HAP-1 (cell line): ENCODE results near the gene KRT9.
"Not testable (repeated sequence)": the region's sequence is repeated elsewhere in the genome, so short reads cannot be mapped to it uniquely, and the experiment has no call there.

Experiments
- DNase-seq, 2 experiments: peaks; one replicate each; pipeline ENCODE4 v3.0.0-alpha.2; 2016 to 2020; ENCODE audit warnings: low spot score in 2 of 2
- H3K27me3 ChIP-seq: fragments of 250-450 bp; sonication (Bioruptor Pico); 2 replicates; pipeline ENCODE4 v1.5.1; 2020; ENCODE audit warnings: low read depth, mild to moderate bottlenecking, moderate library complexity
- H3K36me3 ChIP-seq: fragments of 250-450 bp; sonication (Bioruptor Pico); replicated peaks from 2 replicates; pipeline ENCODE4 v1.5.1; 2020; ENCODE audit warnings: mild to moderate bottlenecking
- H3K4me1 ChIP-seq: fragments of 250-450 bp; sonication (Bioruptor Pico); 2 replicates; pipeline ENCODE4 v1.5.1; 2020; ENCODE audit warnings: mild to moderate bottlenecking
- H3K4me3 ChIP-seq: fragments of 250-450 bp; sonication (Bioruptor Pico); 2 replicates; pipeline ENCODE4 v1.5.1; 2020; ENCODE audit warnings: mild to moderate bottlenecking, moderate library complexity
- H3K9me3 ChIP-seq: fragments of 250-450 bp; sonication (Bioruptor Pico); 2 replicates; pipeline ENCODE4 v1.5.1; 2020; ENCODE audit warnings: mild to moderate bottlenecking, moderate library complexity
- in situ Hi-C: fragments of 300-500 bp; cut with MboI; formaldehyde crosslinking; loops from 3 replicates; pipeline ENCODE4 v1.14.3; 2020; ENCODE audit warnings: low sequenced_read_pairs, inconsistent platforms, mixed read lengths

KRT9 gene

GRCh38 chr17:41578971-41579370 lies 7.1 kb upstream of the KRT9 start:
- Histone ChIP-seq H3K4me3 (no peak overlapping the region), H3K36me3 (no peaks in the 10 kb centered on the region), H3K4me1 (no peaks in the 10 kb centered on the region), H3K9me3 (no peaks in the 10 kb centered on the region), H3K27me3 (no peaks in the 10 kb centered on the region; the same call in 1 of the 2 replicates)
- in situ Hi-C loops, result no loop called here
- no peak for DNase-seq

- Histone ChIP-seq H3K4me1 (no peaks in the 10 kb centered on the region), H3K4me3 (no peak overlapping the region), H3K36me3 (no peaks in the 10 kb centered on the region), H3K27me3 (no peaks in the 10 kb centered on the region; the same call in 1 of the 2 replicates), H3K9me3 (no peaks in the 10 kb centered on the region)
- DNase-seq, result no peak
- in situ Hi-C loops, result no loop called here
These were observed 6.7 kb upstream of the KRT9 start for GRCh38 chr17:41578538-41578937.

DNA sequence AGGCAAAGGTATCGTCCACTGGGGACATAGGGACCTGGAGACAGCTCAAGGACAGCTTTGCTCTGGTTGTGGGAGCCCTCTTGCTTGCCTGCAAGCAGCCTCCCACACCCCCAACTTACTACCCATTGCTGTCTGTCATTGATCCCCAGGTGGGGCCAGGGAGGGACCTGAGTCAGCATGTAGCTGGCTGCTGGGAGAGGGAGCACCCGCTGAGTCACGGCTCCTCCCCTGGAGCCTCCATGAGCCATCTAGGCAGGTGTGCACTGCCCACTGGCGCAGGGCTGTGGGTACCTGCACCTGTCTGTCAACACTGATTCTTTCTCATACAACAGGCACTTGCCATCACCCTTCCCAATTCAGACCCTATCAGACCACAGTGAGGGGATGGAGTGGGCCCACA lies 4.9 kb upstream of the KRT9 start:
- H3K36me3 ChIP-seq, H3K4me1 ChIP-seq, H3K9me3 ChIP-seq, in situ Hi-C loops, H3K4me3 ChIP-seq, H3K27me3 ChIP-seq, DNase-seq: not testable (repeated sequence)

- Histone ChIP-seq H3K36me3 (no peaks in the 10 kb centered on the region), H3K27me3 (peaks cover 11% of the 10 kb centered on the region), H3K9me3 (no peaks in the 10 kb centered on the region), H3K4me3 (no peak overlapping the region), H3K4me1 (no peaks in the 10 kb centered on the region)
- DNase-seq, result no peak
- in situ Hi-C loops, result no loop called here
These were observed 3.5 kb upstream of the KRT9 start for GRCh38 chr17:41575336-41575735.

DNA sequence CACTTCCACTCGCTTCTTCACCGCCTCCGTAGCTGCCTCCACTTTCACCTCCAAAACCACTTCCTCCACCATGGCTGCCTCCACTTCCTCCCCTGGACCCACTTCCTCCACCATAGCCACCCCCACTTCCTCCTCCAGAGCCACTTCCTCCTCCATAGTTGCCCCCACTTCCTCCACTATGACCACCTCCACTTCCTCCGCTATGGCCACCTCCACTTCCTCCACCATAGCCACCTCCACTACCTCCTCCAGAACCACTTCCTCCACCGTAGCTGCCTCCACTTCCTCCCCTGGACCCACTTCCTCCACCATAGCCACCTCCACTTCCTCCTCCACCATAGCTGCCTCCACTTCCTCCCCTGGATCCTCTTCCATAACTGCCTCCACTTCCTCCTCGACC lies 4.5 kb downstream of the KRT9 start:
- Histone ChIP-seq H3K36me3 (no peaks in the 10 kb centered on the region), H3K4me1 (no peaks in the 10 kb centered on the region), H3K9me3 (no peaks in the 10 kb centered on the region), H3K27me3 (peaks cover 34% of the 10 kb centered on the region), H3K4me3 (no peak overlapping the region)
- in situ Hi-C loops, result no loop called here
- DNase-seq, result no peak

DNA sequence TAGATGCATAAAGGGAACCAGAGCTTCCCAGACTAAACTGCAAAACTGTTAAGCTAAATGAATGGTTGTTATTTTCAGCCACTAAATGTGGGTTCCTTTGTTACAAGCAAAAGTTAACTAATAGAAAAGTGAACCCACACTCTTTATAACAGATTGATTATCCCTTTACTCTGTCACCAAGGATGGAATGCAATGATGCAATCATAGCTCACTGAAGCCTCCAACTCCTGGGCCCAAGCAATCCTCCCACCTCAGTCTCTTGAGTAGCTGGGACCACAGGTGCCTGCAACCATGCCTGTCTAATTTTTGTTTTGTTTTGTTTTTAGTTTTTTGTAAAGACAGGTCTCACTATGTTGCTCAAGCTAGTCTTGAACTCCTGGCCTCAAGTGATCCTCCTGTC lies 6.5 kb downstream of the KRT9 start:
- H3K4me3 ChIP-seq, result no peak overlapping the region
- no peaks in the 10 kb centered on the region for H3K9me3 ChIP-seq
- in situ Hi-C loops, result no loop called here
- H3K4me1 ChIP-seq, result no peaks in the 10 kb centered on the region
- DNase-seq, result no peak
- H3K27me3 ChIP-seq, result peaks cover 37% of the 10 kb centered on the region
- H3K36me3 ChIP-seq, result no peaks in the 10 kb centered on the region

DNA sequence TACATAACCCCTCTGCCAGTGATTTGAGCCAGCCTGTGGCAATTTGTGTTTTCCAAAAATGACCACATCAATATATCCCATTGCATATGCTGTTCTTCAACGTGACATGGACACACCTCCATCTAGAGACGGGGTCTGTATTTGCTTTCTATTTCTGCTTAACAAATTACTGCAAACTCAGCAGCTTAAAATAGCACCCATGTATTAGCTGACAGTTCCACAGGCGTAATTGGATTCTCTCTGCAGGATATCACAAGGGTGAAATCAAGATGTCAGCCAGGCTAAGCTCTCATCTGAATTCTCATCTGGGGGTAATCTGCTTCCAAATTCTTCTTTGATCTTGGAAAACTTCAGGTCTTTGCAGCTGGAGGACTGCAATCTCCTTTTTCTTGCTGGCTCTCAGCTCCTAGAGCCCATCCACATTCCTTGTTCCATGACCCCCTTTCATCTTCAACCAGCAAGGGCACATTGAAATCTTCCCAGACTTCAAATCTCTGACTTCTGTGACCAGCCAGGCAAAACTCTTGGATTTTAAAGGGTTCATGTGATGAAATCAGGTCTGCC lies 8.2 kb downstream of the KRT9 start:
- DNase-seq, result no peak
- peaks cover 49% of the 10 kb centered on the region for H3K27me3 ChIP-seq
- in situ Hi-C loops, result no loop called here
- H3K36me3 ChIP-seq, result no peaks in the 10 kb centered on the region
- no peaks in the 10 kb centered on the region for H3K4me1 ChIP-seq
- no peak overlapping the region for H3K4me3 ChIP-seq
- no peaks in the 10 kb centered on the region for H3K9me3 ChIP-seq

DNA sequence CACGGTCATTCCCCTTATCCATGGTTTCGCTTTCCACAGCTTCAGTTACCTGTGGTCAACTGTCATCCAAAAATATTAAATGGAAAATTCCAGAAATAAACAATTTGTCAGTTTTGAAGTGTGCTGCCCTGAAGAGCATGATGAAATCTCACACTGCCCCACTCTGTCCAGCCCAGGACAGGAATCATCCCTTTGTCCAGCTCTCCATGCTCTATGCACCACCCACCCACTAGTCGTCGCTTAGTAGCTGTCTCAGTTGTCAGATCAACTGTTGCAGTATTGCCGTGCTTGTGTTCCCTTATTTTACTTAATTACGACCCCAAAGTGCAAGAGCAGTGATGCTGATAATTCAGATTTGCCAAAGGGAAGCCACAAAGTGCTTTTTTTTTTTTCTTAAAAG lies 10.3 kb downstream of the KRT9 start:
- in situ Hi-C loops, result no loop called here

GRCh38 chr17:41559548-41559947 lies 12.3 kb downstream of the KRT9 start:
- no peaks in the 10 kb centered on the region for H3K36me3 ChIP-seq
- H3K4me1 ChIP-seq, result no peaks in the 10 kb centered on the region
- DNase-seq, result no peak
- in situ Hi-C loops, result no loop called here
- H3K9me3 ChIP-seq, result no peaks in the 10 kb centered on the region; the same call in 1 of the 2 replicates
- peaks cover 37% of the 10 kb centered on the region for H3K27me3 ChIP-seq
- no peak overlapping the region for H3K4me3 ChIP-seq

More for the DNA sequence above, 10.3 kb downstream of the KRT9 start:
- no peaks in the 10 kb centered on the region for H3K36me3 ChIP-seq
- DNase-seq, result no peak
- peaks cover 44% of the 10 kb centered on the region for H3K27me3 ChIP-seq
- no peak overlapping the region for H3K4me3 ChIP-seq
- no peaks in the 10 kb centered on the region for H3K4me1 ChIP-seq
- no peaks in the 10 kb centered on the region for H3K9me3 ChIP-seq

DNA sequence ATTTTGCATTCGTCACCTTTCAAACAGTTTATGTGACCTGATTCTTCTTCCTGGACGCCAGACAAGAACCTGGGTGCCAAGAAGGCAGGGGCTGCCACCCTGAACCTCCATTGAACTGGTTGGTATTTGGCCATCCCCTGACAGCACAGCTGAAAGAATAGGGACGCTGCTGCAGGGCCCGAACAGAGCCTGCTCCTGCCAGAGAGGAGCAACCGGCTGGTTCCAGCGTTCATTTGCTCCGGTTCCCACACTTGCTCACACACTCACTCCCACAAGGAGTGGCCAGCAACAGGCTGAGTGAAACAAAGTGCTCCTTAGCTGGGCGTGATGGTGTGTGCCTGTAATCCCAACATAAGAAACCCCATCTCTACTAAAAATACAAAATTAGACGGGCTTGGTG lies 14.9 kb downstream of the KRT9 start:
- in situ Hi-C loops, result no loop called here

DNA sequence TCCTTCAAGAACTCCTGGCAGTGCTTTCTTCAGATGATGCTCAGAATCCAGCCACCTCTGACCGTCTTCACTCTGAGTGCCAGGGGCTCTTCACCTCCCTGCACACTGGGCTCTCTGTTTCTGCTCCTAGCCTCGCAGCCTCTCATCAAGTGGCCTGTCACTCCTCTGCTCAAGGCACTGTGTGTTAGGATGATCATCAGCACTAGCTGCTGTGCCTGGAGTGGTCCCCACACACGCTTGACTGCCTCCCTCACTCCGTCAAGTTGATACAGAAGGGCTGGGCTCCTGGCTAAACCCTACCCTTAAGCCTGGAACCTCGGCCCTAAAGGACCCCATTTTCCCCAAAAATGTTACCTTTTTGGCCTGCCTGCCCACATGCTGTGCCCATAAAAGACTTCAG lies 15.6 kb downstream of the KRT9 start:
- in situ Hi-C loops, result no loop called here

More for the DNA sequence above, 14.9 kb downstream of the KRT9 start:
- H3K4me1 ChIP-seq, result no peaks in the 10 kb centered on the region
- DNase-seq, result no peak
- H3K36me3 ChIP-seq, result no peaks in the 10 kb centered on the region
- H3K27me3 ChIP-seq, result peaks cover 25% of the 10 kb centered on the region
- no peaks in the 10 kb centered on the region; the same call in 1 of the 2 replicates for H3K9me3 ChIP-seq
- H3K4me3 ChIP-seq, result no peak overlapping the region

DNA sequence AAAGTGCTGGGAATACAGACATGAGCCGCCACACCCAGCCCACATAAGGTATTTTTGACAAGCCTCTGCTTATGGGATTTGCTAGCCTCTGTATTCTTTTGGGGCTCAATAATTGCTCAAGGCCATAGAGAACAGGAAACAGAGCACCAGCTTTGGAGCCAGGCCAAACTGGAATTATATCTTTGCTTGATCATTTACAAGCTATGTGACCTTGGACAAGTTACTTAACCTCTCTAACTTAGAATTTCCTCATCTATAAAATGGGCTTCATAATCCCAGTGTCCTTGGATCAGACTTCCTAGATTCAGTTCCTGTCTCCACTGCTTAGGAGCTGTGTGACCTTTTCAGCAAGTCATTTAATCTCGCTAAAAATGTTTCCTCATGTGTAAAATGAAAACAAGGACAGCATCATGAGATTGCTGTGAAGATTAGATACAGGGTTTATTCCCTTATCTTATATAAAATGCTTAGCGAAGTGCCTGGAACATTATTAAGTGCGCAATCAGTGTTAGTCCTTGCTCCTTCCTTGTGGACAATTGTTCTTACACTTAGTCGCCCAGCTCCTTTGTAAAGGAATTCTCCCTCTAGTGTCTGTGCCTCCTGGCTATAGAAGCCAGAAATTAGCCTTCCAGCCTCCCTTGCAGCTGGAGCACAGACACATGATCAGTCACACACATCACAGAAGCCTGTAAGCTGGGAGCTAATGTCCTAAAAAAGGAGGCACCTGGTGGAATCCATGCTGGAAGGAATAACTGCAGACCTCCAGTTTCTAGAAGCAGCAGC lies 16.6 kb downstream of the KRT9 start:
- in situ Hi-C loops, result no loop called here

More for the DNA sequence above, 15.6 kb downstream of the KRT9 start:
- Histone ChIP-seq H3K4me1 (no peaks in the 10 kb centered on the region), H3K4me3 (no peak overlapping the region), H3K27me3 (peaks cover 22% of the 10 kb centered on the region), H3K36me3 (no peaks in the 10 kb centered on the region), H3K9me3 (no peaks in the 10 kb centered on the region; the same call in 1 of the 2 replicates)
- DNase-seq, result no peak

GRCh38 chr17:41553987-41554680 lies 17.7 kb downstream of the KRT9 start:
- Histone ChIP-seq H3K4me1 (no peaks in the 10 kb centered on the region), H3K4me3 (no peak overlapping the region), H3K36me3 (no peaks in the 10 kb centered on the region), H3K27me3 (peaks cover 8% of the 10 kb centered on the region), H3K9me3 (no peaks in the 10 kb centered on the region; the same call in 1 of the 2 replicates)
- in situ Hi-C loops, result no loop called here
- DNase-seq, result peak in 1 of 2 experiments; percentile 27

More for the DNA sequence above, 16.6 kb downstream of the KRT9 start:
- Histone ChIP-seq H3K27me3 (peaks cover 18% of the 10 kb centered on the region), H3K9me3 (no peaks in the 10 kb centered on the region; the same call in 1 of the 2 replicates), H3K4me1 (no peaks in the 10 kb centered on the region), H3K4me3 (no peak overlapping the region), H3K36me3 (no peaks in the 10 kb centered on the region)
- no peak for DNase-seq

- H3K27me3 ChIP-seq, result peaks cover 5% of the 10 kb centered on the region
- in situ Hi-C loops, result no loop called here
- H3K4me3 ChIP-seq, result no peak overlapping the region
- no peaks in the 10 kb centered on the region; the same call in 1 of the 2 replicates for H3K9me3 ChIP-seq
- no peak for DNase-seq
- H3K4me1 ChIP-seq, result 0 out of 2 replicates have a peak, but pooled peaks cover 2% of the 10 kb centered on the region
- no peaks in the 10 kb centered on the region for H3K36me3 ChIP-seq
These were observed 18.7 kb downstream of the KRT9 start for GRCh38 chr17:41553176-41553575.
